GM12801 (cell line): ENCODE results near the gene FKBP4.

ENCODE experiments used
- TF ChIP-seq, protein P1 (sequence below): IDR thresholded peaks from one replicate; pipeline ENCODE4 v1.5.1; 2011; ENCODE audit warnings: control low read depth; ENCODE audit not compliant: insufficient read length; ENCODE audit errors: extremely low read depth

FKBP4 gene

DNA sequence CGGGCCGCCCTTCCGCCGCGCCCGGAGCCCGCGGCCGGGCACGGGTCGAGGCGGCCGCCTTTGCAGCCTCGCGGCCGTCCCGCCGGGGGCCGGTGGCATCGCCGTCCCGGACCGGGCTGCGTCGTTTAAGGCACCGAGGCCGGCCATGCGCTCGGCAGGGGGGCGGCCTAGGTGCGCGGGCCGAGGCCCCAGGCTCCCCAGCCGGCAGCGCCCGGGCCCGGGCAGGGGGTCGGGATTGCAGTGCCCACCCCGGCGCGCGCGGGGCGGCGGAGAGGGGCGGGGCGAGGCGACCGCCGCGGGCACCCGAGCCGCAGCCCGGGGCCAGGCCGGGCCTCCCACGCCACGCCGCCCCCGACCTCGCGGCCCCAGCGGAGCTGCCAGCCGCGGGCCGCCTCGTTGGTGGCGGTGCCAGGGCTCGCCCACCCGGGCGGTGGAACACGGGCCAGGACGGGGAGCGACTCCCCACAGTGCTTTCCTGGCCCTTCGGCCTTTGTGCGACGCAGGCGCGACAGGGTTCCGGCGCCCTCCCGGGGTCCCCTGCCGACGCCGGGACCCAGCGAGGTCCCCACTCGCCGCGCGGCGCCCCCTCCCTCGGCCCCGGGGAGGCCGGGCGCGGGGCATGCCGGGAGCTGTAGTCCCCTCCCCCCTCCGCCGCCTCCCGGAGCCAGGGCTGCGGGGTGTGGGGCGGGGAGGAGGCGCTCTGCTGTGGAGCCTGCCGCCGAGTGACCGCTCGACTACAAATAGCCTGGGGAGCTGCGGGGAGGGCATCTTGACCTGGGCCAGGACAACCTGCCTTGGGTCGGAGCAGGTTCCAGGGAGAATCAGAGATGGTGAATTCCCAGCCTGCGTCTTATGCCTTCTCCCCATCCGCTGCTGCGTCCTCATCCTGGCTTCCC, 769 bp downstream of the FKBP4 start:
- TF ChIP-seq, protein P1, sequence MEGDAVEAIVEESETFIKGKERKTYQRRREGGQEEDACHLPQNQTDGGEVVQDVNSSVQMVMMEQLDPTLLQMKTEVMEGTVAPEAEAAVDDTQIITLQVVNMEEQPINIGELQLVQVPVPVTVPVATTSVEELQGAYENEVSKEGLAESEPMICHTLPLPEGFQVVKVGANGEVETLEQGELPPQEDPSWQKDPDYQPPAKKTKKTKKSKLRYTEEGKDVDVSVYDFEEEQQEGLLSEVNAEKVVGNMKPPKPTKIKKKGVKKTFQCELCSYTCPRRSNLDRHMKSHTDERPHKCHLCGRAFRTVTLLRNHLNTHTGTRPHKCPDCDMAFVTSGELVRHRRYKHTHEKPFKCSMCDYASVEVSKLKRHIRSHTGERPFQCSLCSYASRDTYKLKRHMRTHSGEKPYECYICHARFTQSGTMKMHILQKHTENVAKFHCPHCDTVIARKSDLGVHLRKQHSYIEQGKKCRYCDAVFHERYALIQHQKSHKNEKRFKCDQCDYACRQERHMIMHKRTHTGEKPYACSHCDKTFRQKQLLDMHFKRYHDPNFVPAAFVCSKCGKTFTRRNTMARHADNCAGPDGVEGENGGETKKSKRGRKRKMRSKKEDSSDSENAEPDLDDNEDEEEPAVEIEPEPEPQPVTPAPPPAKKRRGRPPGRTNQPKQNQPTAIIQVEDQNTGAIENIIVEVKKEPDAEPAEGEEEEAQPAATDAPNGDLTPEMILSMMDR: no peak

DNA sequence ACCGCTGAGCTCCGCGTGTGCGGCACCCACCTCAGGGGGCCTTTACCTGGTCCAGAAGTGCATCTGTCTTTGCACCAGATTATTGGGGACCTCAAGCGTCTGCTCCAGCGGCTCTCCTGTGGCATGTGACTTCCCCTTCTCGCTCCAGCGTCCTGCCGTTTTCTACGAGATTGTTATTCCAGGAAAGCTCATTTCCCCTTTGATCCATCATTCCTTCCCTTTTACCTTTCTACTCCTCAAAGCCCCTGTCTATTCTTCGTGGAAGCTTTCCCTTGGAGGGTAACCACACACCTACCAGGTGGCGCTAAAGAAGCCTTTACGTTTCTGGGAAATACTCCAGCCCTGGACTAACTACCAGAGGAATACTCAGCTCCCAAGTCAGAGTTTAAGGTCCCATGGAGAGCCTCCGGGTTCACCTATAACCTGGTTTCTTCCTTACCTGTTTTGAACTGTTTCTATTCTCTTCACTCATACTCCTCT, 1.5 kb downstream of the FKBP4 start:
- TF ChIP-seq, protein P1: no peak

DNA sequence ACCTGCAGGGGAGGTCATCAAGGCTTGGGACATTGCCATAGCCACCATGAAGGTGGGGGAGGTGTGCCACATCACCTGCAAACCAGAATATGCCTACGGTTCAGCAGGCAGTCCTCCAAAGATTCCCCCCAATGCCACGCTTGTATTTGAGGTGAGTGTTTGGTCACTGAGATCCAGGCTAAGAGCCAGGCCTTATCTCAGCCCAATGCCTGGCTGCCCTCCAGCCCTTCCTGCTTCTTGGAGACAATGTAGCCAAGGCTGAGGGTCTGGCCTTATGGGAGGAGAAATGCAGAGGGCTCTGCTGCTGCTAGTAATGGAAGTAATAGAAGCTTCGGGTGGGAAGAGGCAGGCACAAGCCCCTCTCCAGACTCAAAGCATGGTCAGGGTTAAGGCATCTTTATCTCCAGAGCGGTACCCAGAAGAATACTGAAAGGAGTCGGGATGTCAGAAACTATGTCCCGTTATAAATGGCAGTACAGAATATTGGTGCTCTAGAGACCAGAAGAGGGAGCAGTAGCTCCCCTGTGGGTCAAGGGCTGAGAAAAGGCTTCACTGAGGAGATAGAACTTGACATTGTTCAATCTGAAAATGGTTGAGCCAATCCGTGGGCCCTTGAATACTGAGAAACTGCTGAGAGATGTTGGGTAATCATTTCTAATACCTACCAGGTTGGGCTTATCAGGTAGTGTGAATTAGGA, 3.1 kb downstream of the FKBP4 start:
- TF ChIP-seq, protein P1: no peak

DNA sequence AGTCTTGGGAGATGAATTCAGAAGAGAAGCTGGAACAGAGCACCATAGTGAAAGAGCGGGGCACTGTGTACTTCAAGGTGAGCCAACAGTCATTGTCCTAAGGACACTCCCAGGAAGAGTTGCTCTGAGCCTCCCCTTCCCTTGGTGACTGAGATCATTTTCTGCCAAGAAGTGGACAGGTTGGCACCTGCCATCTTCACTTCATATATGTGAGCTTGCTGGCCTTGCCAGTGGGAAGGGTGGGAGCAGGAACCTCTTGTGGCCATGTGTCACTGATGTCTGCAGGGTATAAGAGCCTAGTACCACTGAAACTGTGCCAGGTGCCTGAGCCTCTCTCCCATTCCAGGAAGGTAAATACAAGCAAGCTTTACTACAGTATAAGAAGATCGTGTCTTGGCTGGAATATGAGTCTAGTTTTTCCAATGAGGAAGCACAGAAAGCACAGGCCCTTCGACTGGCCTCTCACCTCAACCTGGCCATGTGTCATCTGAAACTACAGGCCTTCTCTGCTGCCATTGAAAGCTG, 5.3 kb downstream of the FKBP4 start:
- TF ChIP-seq, protein P1: no peak

DNA sequence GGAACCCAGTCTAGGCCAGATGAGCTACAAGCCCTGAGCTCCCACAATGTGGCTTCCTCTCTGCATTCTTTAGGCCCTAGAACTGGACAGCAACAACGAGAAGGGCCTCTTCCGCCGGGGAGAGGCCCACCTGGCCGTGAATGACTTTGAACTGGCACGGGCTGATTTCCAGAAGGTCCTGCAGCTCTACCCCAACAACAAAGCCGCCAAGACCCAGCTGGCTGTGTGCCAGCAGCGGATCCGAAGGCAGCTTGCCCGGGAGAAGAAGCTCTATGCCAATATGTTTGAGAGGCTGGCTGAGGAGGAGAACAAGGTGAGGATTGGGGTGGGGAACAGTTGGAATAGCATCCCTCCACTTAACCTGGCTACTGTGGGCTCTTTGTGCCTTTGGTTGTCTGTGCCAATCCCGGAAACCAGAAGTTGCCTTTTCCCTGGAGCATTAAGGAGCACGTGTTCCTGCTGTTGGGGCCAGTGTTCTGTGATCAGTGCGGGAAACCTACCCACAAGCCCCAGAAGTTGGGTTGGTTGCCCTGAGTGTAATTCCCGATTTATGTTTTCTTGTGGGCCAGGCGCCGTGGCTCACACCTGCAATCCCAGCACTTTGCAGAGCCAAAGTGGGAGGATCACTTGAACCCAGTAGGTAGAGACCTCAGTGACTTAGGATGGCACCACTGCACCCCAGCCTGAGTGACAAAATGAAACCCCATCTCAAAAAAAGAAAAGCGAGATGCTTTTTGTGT, 6.4 kb downstream of the FKBP4 start:
- TF ChIP-seq, protein P1: no peak

DNA sequence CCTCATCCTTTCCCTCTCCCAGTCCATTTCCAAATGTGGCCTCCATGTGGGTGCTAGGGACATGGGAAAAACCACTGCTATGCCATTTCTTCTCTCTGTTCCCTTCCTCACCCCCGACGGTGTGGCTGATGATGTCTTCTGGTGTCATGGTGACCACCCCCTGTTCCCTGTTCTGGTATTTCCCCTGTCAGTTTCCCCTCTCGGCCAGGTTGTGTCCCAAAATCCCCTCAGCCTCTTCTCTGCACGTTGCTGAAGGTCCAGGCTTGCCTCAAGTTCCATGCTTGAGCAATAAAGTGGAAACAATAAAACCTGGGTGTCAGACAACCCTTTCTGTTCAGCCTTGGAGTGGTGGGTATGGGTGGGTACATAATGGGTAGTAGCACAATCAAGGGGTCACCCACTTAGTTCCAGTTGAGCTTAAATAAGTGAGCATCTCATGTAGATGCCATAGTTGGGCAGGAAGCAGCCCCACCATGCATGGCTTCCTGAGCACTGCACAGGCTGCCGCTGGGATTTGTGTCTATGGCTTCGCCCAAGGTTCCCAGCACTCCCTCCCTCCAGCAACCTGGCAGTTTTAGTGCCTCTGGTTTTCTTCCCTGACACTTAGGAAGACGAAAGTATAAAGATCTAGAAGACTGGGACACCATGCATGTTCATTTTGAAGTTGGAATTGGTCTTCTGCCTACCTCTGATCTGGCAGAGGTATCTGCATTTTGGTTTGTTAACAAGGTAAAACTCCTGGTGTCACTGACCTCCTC, 9.0 kb downstream of the FKBP4 start:
- TF ChIP-seq, protein P1: no peak
